HG03342 (cell line): ENCODE results near the gene ADA.

Source experiments
- ATAC-seq: cut with Tn5 transposase; IDR thresholded peaks from one replicate; pipeline ENCODE4 v1.9.1; 2021; ENCODE audit warnings: mild to moderate bottlenecking, moderate library complexity; ENCODE audit not compliant: unreplicated experiment

ADA gene

DNA sequence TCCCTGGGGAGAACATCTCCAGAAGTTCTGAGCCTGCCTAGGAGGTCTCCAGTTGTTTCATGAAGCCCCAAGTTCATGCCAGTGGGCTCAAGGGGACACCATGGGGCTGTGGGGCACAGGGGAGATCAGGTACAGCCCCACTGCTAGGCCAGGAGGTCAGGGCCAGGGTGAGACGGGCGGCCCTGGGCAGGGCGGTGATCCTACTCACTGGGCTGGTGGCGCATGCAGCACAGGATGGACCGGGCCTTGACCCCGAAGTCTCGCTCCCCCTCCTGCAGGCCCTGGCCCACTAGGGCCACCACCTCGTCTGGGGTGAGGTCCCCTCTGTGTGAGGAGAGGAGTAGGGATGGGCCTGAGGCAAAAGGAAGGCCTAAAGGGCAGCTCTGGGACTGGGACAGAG is 26.1 kb downstream of the ADA start:
- no peak for ATAC-seq

DNA sequence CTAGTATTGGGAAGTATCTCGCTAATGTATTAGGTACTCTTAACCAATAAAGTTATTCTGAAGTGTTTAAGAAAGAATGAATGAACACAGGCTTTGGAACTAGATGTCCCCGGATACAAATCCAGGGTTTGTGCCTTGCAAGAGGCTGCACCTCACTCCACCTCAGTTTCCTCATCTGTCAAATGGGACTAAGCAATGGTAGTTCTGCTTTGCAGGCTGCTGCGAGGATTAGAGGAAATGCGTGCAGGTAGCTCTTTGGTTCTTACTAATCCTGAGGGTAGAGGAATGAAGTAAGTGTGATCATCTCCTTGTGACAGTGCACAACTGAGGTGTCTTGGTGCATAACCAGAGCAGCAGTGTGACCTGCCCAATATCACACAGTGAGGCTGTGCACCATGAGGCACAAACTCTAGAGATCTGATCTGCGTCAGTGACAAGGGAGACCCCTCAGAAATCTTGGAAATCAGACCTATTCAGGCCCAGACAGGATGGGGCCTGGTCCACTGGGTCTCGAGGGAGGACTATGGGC is 26.7 kb downstream of the ADA start:
- no peak for ATAC-seq

DNA sequence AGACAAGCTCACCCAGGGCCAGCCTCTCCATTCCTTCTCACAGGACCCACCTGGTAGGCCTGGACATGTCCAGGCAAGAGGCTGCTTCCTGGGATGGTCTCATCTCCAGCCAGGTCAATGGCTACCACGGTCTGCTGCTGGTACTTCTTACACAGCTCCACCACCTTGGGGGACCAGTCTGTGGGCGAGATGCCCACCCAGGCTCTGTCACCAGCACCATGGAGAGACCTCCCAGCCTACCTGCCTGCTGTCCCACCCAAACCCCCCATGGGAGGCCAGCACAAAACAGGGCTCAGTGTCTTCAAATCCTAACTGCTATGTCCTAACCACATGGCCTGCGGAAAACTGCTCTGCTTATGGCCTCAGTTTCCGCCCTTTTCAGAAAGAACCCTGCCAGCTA is 27.3 kb downstream of the ADA start:
- ATAC-seq, result no peak

DNA sequence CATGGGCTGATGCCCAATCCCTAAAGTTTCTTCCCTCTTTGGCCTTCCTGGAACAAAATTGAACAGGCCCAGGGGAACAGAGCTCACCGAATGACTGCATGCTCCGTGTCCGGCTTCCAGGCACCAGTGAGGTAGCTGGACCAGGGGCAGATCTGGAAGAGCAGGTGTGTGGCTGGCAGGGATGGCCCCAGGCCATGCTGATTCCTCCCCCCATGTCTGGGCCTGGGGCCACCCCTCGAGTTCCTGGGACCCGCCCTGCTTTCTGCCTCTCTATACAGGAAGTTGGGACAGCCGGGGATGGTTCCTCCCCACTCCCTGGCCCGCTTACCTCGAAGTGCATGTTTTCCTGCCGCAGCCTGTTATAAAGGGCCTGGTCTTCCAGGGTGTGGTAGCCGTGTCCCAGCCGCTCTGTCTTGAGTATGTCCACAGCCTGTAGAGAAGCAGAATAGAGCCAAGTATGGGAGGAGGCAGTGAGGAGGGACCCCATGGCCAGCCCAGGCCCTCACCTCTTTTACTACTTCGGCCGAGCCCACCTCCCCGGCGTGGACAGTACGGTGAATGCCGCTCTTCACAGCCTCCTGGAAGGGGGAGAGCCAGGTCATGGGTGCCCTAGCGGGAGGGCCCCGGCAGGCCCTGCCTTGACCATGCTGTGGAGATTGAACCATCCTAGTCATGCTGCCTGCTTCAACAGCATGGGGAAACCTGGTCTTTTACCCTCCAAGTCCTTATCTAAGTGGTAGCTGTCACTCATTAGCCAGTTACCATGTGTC is 28.8 kb downstream of the ADA start:
- no peak for ATAC-seq

DNA sequence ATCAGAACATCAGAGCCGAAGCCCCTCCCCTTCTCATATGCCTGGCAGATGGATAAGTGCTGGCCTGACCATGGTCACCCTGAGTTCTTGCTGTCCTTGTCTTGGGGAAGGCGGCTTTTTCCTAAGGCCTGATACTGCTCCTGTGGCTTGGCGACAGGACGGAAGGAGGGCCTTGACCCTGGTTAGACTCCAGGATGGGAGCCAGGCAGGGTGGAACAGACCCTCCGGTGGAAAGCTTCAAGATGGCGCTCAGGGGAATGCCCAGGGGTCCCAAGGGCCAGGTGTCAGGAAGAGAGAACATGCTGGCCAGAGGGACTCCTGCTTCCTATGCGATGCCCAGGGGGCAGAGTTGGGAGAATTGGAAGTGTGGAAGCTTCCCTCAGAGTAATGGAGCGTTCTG is 29.6 kb downstream of the ADA start:
- ATAC-seq, result no peak

DNA sequence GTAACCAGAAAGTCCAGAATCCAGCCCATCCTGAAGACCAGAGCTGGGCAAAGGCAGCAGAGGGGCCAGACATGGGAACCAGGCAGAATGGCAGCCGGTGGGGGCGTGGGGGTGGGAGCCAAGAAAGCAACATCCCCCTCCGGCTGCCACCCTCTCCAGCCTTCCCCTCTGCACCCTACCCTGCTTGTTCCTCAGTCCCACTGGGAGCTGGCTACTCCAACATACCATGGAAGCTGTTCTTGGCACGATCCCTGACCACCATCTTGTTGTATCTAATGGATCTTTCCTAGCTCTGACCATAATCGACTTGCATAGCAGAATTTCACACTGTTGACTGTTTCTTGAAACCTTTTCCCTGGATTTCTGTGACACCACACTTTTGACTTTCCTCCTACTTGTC is 30.2 kb downstream of the ADA start:
- ATAC-seq, result no peak

DNA sequence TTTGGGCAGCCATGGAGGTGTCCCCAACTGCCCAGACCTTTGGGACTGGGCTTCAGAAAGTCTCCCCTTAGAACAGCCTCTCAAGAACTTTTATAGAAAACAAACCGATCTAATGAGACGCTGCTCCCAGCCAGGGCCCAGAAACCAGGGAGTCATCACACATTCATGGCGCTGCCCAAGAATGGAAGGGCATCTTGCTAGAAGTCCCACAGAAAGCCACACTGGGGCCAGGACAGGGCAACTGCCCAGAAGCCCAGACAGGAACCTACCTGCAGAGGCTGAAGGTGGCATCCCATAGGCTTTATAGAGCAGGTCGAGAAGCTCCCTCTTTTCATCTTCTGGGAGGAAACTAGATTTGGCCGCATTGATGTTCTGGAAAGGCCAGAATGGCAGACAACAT is 31.5 kb downstream of the ADA start:
- ATAC-seq, result no peak

DNA sequence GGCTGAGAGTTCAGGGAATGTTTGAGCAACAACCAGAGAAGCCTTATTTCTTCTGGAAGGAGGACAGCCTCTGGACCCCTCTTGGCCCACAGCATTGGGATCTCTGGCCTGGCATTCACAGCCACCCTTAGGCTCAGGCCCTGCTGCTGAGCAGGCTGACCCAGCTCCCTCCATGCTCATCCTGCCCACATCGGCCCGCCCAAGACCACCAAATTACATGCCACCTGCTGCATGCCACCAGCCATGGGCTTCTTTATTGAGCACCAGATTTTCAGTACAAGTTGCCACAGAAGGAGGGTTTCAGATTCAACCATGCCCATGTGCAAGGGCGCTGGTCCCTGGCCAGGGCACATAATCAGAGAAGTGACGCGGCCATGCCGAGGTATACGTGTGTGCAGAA is 32.2 kb downstream of the ADA start:
- no peak for ATAC-seq

DNA sequence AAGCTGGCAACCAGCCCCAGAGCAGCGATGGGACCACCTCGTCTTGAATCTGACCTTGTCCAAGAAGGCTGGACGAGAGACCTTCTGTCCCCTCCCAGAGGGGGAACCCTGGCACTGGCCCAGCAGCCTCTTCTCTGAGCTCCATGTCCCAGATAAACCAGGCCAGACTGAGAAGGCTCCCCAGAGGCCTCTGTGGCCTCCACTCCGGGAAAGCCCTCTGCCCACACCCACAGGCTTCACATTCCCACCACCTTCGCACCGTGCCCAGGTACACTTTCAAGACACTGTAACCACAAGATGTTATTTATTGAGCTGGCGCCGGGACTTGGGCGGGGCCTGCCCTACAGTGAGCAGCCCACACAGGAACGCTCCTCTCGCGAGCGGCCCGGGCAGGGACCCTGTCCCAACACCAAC is 33.2 kb downstream of the ADA start:
- no peak for ATAC-seq

DNA sequence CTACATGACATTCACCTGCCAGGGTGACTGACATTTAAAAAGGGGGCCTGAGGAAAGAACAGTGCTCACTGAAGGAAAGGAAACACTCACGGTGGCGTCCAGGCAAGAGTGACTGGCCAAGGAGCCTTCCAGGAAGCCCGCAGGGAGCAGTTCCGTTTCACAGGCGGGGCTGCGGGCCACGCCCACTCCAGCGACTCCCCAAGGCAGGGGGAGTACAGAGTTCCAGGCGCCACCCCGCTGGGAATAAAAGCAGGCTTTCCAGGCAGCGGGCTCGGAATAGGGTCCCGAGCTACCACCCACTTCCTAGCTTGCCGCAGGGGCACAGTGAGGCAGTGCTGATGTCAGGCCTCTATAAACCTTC is 34.9 kb downstream of the ADA start:
- ATAC-seq, result no peak

DNA sequence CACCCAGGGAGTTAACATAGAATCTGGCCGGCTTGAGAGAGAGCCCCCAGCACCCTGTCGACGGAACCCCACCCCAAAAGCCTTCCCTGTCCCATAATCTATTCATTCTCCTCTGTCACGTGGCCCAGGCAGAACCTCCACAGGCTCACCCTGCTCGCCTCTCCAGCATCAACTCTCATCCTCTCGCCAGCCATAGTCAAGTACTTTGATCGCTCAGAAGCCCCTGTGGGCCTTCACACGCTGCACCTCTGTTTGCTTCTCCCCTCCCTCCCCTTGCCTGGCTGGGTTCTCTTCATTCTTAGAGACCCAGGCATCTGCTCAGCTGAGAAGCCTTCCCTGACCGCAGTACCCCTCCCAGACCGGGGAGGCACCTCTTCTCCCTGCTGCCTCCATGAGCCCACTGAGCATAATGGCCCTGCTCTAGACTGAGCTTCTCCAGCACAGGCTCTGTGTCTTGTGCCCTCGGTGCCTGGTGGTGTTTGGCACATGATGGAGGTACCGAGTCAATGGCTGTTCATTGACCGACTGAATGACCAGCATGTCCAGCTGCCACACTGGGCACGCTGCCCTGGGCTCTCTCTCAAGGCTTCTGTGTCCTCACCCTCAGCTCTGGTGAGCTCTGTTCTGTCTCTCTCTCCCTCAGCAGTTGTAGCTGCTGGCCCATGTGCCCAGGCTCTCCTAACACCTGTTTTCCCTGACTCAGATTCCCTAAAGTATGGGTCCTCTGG is 35.5 kb downstream of the ADA start:
- ATAC-seq, result no peak

DNA sequence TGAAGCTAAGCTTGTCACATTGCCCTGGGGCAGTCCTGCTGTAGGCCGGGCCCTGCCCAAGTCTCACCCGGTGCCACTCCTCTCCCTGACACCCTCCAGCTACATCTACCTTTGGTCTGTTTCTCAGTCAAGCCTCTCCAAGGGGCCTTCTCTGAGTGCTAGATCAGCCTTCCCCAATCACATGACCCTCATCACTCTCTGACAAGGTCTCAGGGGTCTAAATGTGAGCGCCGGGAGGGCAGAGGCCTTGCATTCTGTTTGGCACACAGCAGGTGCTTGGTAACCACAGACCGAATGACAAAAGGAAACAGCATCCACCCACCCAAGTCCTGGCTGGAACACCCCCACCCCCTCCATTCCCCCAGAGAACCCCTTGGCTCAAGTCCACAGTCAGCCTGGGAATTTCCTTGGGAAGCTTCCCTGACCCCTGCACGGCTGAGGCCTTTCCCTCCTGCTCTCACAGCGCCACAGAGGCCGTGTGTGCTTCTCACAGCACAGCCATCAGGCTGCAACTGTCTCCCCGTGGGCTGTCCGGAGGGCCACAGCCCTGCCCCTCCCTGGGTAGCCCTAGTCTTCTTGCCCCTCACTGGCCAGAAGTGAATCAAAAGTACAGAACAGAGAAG is 36.2 kb downstream of the ADA start:
- no peak for ATAC-seq

DNA sequence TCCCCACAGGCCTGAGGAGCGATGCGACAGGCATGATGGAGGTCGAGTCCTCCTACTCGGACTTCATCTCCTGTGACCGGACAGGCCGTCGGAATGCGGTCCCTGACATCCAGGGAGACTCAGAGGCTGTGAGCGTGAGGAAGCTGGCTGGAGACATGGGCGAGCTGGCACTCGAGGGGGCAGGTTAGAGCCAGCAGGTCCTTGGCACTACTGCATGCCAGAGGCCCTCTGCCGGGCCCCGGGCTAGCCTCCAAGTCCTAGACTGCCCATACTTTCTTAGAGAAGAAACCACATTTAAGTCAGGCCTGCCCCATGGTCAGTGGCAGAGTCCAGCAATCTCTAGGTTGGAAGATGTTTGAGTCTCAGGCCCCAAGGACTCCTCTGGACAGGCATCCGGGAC is 37.0 kb downstream of the ADA start:
- no peak for ATAC-seq

DNA sequence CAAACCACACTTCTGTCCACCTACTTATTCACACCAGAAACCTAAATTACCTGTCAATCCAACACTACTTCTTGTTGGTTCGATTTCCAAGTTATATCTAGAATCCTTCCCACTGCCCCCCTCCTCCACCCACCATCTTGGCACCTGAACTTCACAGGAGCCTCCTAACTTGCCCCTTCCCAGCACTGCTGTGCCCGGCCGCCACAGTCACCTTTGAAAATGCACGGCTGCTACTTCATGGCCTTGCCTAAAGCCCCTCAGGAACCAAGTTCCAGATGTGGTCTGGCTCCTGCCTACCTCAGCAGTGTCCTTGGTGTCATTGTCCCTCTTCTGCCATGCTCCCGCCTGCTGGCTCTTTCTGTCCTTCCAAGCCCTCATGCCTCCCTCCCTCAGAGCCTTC is 37.9 kb downstream of the ADA start:
- ATAC-seq, result no peak

DNA sequence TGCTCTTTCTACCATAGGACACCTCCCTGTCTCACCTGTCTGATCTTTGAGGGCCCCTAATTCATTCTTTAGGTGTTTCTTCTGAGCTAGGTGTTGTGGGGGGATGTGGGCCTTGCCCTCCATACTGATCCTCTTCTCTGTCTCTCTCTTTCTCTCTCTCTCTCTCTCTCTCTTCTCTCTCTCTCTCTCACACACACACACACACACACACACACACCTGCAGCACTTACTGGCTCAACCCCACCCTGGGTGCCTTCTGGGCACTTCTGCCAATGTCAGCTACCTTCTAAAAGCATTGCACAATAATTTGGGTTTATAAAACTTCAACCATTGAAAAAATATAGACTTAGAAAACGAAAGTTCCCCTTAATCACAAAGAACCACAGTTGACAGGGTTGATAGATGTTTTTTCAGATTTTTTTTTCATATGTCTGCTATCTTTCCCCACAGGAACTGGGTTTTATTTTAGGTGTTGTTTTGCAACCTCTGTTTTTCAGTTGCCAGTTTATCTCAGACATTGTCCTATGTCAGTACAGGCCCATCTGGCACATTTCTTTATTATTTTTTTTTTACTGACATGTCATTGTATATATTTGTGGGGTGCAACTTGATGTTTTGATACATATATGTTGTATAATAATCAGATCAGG is 41.1 kb downstream of the ADA start:
- ATAC-seq, result no peak

DNA sequence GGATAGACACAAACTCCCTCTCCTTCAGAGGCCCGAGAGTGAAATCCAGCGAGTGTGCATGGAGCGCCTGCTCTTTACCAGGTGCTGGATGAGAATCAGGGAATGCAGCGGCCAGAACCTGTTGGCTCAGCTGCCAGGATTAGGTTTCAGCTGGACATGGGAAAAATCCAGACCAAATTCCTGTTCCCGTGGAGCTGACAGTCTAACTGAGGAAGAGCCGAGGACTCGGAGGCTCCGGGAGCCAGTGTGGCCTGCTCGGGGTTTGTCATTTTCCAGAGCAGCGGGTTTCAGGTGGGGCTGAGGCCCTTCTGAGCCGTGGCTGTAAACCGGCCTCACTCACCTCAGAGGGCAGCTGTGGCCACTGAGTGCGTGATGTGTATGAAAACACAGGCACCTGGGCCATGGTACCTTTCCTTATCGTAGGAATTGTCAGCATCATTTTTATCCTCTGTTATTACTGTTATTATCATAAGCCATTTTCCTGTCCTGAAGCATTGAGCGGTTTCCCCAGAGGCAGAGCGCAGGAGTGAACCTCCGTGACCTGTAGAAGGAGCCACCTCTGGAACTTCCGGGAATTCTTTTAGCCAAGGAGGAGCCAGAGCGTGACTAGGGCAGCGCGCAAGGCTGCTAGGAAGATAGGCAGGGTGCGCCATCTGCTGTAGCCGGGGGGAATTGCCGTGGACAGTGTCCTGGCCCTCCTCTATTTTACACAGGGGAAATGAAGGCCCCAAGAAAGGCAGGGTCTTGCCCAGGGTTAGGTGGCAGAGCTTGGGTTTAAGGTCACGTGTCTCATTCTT is 41.8 kb downstream of the ADA start:
- ATAC-seq, result peak; percentile 85

DNA sequence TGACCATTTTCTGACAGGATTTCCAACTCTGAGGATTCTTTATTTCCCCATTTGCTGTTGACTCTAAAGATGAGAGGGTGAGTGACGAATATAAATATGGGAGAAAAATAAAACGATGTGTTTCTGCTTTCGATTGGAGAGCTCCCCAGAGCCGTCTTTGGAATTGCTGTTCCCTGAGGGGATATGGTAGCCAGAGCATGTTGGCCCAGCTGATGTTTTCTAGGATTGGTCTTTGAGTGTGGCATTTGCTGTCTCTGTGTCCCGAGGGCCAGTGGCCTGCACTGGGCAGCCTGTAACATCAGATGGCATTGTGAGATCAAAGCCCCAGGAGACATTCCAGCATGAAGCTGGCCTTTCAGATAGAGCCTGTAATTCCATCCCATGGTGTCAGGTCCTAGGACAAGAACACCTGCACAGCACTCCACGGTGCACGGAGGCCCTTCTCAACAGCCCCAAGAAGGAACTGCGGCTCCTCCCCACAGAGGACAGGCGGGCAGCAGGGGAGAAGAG is 42.4 kb downstream of the ADA start:
- ATAC-seq, result no peak

DNA sequence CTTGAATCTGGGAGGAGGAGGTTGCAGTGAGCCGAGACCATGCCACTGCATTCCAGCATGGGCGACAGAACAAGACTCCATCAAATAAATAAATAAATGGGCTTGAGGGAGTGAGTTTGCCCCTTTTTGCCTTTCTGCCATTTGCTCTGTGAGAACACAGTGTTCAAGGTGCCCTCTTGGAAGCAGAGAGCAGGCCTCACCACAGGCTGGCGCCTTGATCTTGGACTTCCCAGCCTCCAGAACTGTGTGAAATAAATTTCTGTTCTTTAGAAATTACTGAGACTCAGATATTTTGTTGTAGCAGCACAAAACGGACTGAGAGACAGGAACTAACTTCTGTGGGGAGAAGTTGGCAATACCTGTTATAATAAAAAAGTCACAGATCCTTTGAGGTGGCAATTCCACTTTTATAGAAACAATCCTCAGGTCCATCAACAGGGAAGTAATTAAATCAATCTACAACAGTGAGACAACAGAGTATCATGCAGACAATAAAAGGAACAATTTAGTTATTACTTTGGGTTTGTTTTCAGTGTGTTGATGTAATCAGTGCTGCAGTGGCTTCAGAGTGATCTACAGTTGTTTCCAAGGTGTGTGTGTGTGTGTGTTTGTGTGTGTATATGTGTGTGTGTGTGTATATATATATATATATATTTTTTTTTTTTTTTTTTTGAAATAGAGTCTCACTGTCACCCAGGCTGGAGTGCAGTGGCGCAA is 44.6 kb downstream of the ADA start:
- ATAC-seq, result no peak

DNA sequence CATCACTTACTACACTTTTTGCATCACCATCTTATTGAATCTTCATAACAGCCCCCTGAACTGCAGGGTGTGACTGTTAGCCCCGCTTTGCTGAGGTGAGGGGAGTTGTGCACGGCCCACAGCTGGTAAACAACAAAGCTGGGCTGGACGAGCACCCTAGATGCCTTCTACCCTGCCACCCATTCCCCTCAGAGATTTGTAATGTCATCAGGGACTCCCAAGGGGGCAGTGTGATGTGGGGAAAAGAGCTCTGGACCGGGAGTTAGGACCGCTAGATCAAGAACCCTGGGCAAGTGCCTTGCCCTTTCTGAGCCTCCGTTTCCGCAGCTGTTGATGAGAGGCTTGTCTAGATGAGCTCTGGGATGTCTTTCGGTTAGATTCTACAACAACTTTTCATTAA is 48.2 kb downstream of the ADA start:
- ATAC-seq, result no peak

DNA sequence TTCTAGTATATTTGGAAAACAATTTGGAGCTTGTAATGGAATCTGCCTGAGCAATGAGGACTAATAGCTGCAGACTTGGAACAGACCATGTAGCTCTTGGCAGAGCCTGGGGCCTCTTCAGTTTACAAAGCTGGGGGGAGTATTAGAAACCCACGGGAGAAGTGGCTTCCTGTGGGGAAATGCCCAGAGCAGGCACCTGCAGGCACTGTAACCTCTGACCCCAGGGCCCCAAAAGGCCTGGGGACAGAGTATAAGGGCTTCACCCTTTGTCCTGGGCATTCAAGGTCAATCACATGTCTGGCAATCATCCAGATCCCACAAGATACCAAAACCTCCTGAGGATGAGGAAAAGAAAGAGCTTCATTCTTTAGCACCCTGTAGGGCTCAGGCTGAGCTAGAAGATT is 49.7 kb downstream of the ADA start:
- ATAC-seq, result no peak
